Lung microvascular endothelial cell (primary cell): ENCODE measurements around the gene COQ8B. TPM values are rescaled to one million over a fixed set of nuclear protein-coding genes. Genes with fewer than 3 reads are reported as not detected.
"Not testable (repeated sequence)": the region's sequence is repeated elsewhere in the genome, so short reads cannot be mapped to it uniquely, and the experiment has no call there.

ENCODE experiments used
- DNase-seq, 2 donors: peaks; one replicate each; pipeline versions ENCODE4 v3.0.0 to v3.0.0-alpha.2; 2010; ENCODE audit warnings: low read depth in 2 of 2
- total RNA-seq: library from RNA; depleted of rRNA; stranded (reverse); fragments of >200 nt; gene quantifications from 2 replicates; pipeline ENCODE4 v1.2.1, GENCODE V29; 2014

The COQ8B gene
- total RNA-seq, 1 donor from 2014 or later, result 12.5 TPM

DNA sequence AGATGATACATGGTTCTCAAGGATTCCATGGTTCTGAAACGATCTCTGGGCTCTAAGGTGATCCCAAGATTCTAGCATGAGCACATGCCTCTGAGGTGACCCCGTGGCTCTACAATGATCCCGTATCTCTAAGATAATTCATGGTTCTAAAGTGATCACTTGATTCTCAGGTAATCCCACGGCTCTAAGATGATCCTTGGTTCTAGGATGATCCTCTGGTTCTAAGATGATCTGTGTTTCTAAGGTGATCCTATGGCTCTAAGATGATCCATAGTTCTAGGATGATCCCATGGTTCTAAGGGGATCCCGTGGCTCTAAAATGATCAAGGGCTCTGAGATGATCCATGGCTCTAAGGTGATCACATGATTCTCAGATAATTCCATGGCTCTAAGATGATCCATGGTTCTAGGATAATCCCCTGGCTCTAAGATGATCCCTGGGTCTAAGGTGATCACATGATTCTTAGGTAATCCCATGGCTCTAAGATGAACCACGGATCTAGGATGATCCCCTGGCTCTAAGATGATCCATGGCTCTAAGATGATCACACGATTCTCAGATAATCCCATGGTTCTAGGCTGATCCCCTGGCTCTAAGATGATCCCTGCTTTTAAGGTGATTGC, 47.6 kb downstream of the COQ8B start:
- no peak for DNase-seq

DNA sequence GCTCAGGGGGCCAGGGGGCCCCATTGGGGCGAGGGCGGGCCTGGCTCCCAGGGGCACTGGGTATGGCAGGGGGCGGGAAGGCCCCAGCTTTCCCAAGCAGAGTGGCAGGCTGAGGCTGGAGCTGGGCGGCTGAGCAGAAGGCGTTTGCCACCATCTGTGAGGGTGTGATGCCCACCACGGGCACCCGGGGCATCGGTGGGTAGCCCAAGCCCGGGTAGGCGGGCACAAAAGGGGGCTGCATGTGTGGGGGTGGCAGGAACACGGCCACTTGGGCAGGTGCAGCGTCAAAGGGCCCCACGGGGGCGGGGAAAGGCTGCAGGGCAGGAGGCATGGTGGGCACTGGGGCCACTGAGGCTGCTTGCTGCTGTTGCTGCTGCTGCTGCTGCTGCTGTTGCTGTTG, 49.1 kb downstream of the COQ8B start:
- DNase-seq, result no peak

DNA sequence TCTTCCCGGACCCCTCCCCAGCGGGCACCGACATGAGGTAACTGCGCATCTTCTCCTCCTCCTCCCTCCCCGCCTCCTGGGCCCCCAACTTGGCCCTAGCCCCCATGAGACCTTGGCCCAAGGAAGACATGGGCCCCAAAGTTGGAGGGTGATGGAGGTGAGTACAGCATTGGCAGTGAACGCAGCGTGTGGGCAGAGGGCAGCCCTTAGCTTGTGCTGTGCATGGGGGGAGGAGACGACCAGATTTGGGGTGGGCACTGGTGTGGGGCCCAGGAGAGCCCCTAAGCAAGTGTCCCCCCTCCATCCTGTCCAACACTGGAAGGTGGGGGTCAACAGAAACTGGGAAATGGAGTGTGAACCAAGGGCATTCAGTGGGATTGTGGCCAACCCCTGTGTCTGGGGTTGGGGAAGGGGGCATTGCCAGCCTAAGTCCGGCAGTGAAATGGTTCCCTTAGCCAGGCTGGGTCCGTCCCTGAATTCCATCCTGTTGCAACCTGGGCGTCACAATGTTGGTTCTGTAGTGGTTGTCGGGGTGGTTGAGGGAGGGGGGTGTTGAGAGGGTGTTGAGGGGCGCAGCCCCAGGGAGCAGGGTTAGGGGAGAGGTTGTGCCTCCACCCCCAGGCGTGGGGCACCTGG, 49.8 kb downstream of the COQ8B start:
- no peak for DNase-seq

DNA sequence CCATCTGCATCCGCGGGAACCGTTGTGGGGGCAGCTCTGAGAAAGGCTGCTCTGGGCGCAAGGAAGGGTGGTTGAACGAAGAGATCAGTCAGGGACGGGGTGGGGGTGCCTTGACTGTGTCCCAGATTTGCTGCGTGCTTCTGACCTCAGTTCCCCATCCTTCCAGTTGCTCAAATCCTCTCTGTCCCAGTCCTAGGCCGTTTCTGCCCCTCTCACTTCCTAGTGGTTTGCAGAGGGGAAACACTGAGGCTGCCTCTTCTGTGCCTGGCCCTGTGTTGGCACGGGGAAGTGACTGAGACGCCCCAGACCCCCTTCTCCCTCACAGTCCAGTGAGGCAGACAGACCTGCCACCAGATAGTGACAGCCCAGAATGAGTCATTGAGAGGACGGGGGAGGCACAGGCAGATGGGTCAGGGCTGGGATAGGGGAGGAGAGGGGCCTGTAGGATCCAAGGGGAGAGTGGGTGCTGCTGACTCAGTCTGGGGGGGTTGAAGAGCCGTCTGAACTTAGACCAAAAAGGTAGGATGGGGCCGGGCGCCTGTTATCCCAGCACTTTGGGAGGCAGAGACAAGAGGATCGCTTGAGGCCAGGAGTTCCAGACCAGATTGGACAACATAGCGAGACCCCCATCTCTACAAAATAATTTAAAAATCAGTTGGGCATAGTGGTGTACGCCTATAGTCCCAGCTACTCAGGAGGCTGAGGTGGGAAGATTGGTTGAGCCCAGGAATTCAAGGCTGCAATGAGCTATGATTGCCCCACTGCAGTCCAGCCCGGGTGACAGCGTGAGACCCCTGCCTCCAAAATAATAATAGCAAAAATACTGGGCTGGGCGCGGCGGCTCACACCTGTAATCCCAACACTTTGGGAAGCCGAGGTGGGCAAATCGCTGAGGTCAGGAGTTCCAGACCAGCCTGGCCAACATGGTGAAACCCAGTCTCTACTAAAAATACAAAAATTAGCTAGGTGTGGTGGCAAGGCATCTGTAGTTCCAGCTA, 52.7 kb downstream of the COQ8B start:
- peak in 1 of 2 donors; percentile 25 for DNase-seq

DNA sequence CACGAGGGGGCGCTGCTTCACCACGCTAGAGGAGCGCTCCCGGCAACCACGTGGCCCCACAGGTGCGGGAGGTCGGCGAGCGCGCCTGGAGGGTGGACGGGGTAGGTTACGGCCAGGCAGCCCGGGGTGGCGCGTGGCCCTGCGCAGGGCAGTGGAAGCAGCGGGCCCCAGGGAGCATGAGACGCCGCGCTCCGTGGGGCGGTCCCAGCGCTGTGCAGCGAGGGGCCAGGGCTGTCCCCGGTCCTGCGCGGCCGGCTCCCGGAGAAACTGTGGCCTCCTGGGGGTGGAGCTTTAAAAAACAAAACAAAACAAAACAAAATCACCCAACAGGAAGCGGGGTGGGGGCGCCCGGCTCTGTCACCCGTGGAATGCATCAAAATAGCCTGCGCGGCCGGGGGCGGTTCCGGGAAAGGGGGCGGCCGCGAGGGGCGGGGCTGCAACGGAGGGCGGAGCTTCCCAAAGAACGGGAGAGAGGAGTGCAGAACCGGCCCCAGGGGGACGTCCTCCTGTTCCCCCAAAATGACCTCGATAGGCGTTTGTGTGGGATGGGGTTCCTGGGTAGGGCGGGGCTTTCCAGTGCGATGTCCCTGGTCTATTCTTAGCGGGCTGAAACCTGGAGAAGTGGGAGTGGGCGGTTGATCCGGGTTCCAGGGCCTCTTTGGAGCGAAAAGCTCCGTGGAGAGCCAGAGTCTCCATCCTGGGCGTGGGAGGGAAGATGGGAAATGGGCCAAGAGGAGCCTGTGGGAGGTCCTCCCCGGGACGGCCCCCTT, 53.6 kb downstream of the COQ8B start:
- peak; percentile 85 to 88 for DNase-seq

DNA sequence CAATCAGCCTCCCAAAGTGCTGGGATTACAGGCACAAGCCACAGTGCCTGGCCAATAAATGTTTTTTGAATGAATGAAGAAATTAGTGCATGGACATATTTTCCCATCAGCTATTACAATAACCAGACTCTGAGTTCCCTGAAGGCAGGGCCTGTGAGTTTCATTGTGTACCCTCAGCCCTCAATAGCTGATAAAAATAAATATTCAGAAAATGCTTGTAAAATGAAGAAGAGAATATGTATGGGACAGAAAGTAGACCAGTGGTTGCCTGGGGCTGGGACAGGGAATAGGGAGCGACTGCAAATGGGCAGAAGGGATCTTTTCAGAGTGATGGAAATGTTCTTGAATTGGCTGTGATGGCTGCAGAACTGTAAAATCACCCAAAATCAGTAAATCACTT, 55.1 kb downstream of the COQ8B start:
- no peak for DNase-seq

DNA sequence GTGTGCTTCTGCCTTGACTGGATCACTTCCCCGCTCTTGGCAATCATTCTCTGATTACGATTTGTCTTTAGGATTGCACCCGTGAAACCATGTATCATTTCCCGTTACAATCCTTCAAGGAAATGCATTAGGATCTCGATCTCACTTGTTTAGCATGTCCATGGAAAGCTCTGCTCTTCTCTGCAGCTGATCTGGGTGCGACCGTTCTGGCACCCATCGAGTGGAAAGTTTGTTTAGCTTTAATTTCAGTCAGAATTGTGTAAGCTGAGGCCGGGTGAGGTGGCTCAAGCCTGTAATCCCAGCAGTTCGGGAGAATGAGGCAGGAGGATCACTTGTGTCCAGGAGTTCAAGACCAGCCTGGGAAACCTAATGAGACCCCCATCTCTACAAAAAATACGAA, 57.1 kb downstream of the COQ8B start:
- no peak for DNase-seq

DNA sequence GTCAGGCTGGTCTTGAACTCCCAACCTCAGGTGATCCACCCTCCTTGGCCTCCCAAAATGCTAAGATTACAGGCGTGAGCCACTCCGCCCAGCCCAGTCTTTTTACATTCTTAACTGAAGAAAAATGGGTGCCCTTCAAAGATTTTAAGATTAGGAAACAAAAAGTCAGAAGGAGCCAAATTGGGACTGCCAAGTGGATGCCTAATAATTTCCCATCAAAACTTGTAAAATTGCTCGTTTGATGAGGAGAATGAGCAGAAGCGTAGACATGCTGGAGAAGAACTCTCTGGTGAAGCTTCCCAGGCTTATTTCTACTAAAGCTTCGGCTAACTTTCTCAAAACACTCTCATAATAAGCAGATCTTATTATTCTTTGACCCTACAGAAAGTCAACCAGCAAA, 57.6 kb downstream of the COQ8B start:
- no peak for DNase-seq

DNA sequence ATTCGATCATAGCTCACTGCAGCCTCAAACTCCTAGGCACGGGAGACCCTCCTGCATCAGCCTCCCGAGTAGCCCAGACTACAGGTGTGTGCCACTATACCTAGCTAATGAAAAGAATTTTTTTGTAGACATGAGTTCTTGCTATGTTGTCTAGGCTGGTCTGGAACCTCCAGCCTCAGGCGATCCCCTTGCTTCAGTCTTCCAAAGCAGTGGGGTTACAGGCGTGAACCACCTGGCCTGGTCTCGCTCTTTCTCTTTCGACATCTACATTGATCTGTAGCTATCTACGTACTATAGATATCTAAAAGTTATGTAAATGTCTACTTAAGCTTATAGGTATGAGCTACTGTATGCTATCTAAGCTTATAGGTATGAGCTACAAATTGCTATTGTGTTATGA, 58.7 kb downstream of the COQ8B start:
- no peak for DNase-seq

DNA sequence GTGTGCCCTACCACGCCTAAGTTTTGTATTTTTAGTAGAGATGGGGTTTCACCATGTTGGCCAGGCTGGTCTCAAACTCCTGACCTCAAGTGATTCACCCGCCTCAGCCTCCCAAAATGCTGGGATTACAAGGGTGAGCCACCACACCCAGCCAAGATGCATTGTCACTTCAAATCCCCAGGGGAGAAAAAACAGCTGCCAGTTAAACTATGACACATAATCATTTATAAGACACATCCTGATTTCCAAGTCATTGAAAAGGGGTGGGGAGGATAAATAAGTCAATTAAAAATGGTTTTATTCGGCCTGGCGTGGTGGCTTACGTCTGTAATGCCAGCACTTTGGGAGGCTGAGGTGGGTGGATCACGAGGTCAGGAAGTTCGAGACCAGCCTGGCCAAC, 61.0 kb downstream of the COQ8B start:
- not testable (repeated sequence) for DNase-seq

DNA sequence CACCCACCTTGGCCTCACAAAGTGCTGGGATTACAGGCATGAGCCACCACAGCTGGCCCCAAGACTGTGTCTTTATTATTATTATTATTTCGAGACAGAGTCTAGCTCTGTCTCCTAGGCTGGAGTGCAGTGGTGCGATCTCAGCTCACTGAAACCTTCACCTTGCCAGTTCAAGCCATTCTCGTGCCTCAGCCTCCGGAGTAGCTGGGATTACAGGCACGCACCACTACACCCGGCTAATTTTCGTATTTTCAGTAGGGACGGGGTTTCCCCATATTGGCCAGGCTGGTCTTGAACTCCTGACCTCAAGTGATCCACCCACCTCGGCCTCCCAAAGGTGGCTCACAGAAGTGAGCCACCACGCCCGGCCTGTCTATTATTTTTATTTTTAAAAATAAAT, 64.4 kb downstream of the COQ8B start:
- not testable (repeated sequence) for DNase-seq

DNA sequence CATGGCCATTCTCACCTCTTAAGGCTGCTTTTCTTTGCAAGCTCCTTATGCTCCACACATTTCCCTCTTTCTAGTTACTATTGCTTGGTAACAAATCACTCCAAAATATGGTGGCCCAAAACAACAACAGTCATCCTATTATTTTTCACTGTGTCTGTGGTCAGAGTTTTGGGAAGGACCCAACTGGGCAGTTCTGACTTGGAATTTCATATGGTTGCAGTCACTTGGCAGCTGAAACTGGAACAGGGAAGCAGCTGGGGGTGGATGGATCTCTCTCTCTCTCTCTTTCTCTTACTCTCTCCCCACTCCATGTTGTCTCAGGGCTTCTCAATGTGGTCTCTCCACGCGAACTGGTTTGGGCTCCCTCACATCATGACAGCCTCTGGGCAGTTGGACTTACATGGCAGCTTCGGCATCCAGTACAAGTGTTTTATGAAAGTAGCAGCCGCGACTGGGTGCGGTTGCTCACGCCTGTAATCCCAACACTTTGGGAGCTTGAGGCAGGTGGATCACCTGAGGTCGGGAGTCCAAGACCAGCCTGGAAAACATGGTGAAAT, 65.9 kb downstream of the COQ8B start:
- DNase-seq, result no peak

DNA sequence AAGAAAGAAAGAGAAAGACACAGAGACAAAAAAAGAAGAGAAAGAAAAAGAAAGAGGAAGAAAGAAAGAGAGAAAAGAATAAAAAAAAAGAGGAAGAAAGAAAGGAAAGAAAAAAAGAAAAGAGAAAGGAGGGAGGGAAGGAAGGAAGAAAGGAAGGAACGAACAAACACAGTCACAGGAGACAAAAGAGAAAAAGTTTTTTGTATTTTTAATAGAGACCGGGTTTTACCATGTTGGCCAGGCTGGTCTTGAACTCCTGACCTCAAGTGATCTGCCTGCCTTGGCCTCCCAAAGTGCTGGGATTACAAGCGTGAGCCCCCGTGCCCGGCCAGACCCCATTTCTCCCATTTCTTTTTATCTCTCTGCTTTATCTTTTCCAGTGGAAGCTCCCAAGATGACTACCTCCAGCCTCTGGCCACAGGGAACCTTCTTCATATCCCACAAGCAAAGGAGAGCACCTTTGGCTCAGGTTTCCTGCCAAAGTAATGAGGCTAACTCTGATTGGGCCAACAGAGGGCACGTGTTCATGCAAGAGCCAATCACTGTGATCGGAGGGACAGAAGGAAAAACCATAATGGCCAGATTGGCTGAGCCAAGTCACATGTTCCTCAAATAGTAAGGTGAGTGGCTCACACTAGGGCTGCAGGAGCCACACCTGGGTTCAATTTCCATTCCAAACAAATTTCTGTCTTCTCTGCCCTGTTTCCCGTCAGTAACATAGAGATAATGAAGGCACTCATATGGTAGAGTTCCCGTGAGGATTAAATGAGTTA, 66.6 kb downstream of the COQ8B start:
- DNase-seq, result not testable (repeated sequence)

DNA sequence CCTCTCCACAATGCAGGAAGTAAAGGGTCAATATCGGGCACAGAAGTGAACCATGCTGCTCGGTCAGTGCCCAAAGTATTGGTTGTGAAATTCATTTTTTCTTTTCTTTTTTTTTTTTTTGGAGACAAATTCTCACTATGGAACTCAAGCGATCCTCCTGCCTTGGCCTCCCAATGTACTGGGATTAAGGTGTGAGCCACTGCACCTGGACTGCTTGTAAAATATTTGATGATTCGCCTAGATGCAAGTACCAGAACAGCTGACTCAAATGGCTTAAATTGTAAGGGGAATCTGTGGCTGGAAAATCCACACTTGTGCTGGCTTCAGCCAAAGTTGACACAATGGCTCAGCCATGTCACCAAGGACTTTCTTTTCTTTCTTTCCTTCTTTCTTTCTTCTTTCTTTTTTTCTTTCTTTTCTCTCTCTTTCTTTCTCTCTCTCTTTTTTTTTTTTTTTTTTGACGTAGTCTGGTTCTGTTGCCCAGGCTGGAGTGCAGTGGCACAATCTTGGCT, 69.9 kb downstream of the COQ8B start:
- no peak for DNase-seq

DNA sequence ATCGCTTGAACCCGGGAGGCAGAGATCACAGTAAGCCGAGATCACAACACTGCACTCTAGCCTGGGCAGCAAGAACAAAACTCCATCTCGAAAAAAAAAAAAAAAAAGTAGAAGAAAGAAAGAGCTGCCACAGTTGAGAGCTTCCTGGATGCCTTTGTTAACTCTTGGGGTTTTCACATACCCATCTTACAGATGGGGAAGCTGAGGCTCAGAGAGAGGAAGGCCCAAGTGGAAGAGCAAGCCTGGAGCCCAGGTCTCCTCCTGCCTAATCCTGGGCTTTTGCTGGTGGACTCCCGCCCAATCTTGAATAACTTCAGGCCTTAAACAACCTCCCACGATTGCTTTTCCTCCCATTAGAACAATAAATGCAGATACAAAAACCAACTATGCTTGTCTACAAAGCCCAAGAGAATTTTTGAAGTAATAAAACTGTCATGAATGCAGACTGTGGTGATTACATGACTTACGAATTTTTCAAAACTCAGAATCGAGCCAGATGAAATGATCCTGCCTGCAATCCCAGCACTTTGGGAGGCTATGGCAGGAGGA, 73.9 kb downstream of the COQ8B start:
- no peak for DNase-seq

DNA sequence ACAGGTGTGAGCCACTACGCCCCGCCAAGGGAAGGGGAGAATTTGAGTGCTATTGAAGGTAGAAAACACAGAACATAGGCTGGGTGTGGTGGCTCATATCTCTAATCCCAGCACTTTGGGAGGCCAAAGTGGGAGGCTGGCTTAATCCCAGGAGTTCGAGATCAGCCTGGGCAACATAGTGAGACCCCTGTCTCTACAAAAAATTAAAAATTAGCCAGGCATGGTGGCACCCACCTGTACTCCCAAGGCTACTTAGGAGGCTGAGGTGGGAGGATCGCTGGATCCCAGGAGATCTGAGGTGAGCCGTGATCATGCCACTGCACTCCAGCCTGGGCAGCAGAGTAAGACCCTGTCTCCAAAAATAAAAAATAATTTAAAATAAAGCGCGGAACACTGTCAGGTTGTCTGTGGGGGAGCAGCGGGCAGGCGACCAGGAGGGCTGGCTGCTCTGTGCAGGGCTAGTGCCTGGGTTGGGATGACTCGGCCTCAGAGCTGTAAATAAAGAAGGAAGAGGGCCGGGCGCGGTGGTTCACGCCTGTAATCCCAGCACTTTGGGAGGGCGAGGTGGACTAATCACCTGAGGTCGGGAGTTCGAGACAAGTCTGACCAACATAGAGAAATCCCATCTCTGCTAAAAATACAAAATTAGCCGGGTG, 74.5 kb downstream of the COQ8B start:
- no peak for DNase-seq
